A549 (cell line): ENCODE measurements around the gene MED6.

Source experiments
- CTCF ChIP-seq: fragments of >200 bp; sonication (Bioruptor Twin); formaldehyde crosslinking; IDR thresholded peaks from 3 replicates; pipeline ENCODE4 v1.5.1; 2016
- JUNB ChIP-seq: fragments of >200 bp; sonication (Bioruptor Twin); formaldehyde crosslinking; IDR thresholded peaks from 2 replicates; pipeline ENCODE4 v1.6.1; 2016

- TF ChIP-seq CTCF (no peak), JUNB (no peak)
Measured at GRCh38 chr14:70648346-70648745, 47.9 kb upstream of the MED6 start.
